Measurements from ENCODE around the gene YWHAQ.

The YWHAQ gene

GRCh38 chr2:9655441-9656269, 24.9 kb upstream of the YWHAQ start:
- peak; percentile 64 for DNase-seq (ENCODE audit: low spot score)

DNA sequence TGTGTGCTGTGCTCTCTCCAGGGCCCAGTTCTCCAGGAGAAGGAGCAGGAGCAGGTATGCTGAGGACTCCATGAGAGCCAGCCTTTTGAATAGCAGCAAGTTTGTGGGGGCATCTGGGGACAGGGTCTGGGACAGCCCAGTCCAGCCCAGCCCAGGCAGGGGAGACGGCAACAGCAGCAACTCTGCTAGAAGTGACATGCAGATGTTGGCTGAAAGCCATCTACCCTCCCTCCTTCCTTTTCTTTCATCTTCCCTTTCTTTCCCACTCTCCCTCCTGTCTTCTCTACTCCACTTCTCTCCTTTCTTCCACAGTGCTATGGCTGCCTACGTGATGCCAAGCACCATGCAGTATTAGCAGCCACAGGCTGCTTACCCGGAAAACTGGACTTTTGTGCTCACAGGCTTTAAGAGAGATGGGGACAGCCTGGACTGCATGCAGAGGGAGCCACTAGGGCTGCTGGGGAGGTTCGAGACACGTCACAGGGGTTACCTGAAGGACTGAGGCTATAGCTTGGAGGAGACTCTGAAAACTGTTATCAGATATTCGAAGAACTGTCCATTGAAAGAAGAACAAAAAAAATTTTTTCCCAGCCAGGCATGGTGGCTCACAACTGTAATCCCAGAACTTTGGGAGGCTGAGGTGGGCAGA, 23.8 kb upstream of the YWHAQ start:
- DNase-seq (ENCODE audit: low spot score) = no peak

GRCh38 chr2:9653485-9654271, 22.9 kb upstream of the YWHAQ start:
- no peak for DNase-seq (ENCODE audit: low spot score)

DNA sequence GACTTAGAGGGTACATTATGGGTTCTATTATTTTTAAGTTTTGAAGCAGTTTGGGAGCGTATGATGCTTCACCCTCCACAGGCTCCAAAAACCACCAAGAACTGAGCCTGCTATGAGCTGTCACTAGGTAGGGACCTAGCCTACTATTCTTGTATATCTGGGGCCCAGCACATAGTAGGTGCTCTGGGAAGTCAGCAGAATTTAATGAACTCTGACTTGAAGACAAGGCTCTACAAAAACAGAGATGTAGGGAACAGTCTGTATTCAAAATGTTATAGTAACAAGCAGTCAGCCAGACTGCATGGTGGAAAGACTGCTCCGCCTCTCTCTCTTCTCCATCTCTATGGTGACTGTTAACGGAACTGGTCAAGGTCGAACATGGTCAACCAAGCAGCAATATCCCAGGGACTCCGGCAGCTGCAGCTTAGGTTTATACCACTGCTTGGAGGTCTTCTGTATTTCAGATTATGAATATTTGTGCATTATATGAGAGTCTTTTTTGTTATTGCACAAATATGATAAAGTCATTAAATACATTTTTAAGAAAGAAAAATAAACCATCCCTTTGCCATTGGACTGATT, 22.2 kb upstream of the YWHAQ start:
- no peak for DNase-seq (ENCODE audit: low spot score)

DNA sequence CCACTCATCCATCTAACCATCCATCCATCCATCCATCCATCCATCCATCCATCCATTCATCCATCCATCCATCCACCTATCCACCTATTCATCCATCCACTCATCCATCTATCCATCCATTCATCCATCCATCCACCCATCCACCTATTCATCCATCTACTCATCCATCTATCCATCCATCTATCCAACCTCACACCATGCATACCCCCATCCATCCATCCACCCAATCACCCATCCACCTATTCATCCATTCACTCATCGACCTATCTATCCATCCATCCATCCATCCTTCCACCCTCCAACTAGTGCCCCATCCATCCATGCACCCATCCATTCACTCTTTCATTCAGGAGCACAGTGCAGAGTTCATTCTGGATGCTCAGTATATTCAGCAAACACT, 21.5 kb upstream of the YWHAQ start:
- no peak for DNase-seq (ENCODE audit: low spot score)

- DNase-seq (ENCODE audit: low spot score) = no peak
Measured at GRCh38 chr2:9650119-9650821, 19.5 kb upstream of the YWHAQ start.

DNA sequence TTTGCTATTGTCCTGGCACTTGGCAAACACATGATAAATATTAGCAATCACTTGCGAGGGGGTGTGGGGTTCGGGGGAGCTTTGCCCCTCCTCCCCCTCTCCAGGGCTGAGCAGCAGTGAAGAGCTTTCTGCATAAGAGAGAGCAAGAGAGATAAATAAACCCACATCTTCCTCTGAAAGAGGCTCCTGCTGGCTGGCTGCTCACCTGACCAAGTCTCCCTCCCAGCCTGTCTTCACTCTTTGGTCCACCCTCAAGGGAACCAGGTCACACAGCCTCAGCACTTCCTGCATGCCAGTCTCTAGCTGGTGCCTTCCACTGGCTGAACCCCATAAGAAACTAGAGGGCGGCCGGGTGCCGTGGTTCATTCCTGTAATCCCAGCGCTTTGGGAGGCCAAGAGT, 18.5 kb upstream of the YWHAQ start:
- no peak for DNase-seq (ENCODE audit: low spot score)

GRCh38 chr2:9648821-9649220, 18.0 kb upstream of the YWHAQ start:
- DNase-seq (ENCODE audit: low spot score) = no peak

- DNase-seq (ENCODE audit: low spot score) = no peak
Measured at GRCh38 chr2:9647884-9648283, 17.1 kb upstream of the YWHAQ start.

DNA sequence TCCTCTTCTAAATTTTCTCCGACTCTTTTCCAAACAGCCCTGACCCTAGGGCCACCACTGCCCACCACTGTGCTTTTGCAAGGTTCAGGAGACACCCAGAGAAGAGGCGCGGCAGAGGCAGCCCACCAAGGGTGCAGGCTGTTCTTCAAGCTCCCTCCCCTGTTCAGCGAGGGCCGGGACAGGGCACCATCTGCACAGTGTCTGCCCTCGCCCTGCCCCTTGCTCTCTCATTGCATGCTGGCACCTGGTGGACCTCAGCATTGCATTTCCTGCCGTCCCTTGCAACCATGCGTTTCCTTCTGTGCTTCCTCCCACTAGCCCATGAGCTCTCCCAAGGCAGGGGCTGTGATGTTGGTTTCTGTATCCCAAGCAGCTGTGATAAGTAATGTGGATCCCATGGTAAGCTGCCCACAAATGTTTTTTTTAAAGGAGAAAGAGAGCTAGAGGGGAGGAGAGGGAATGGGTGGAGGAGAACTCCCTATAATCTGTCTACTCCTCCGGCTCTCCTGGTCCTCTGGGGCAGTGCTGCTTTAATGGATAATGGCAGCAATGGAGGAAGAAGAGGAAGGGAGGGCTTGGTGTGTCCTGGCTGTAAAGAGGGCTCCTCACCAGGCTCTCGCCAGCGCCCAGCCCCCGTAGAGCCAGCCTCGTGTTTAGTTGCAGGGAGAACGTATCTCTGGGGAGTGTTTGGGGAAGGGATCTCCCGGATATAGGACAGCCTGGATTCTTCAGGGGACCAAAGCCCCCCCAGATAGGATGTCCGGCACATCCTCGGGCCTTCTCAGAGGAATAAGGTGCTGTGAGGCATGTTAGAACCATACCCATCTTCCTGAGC, 15.6 kb upstream of the YWHAQ start:
- DNase-seq (ENCODE audit: low spot score) = no peak

- no peak for DNase-seq (ENCODE audit: low spot score)
Measured at GRCh38 chr2:9644603-9645002, 13.8 kb upstream of the YWHAQ start.

- no peak for DNase-seq (ENCODE audit: low spot score)
Measured at GRCh38 chr2:9644021-9644420, 13.2 kb upstream of the YWHAQ start.

GRCh38 chr2:9641641-9642040, 10.8 kb upstream of the YWHAQ start:
- DNase-seq (ENCODE audit: low spot score) = peak; percentile 29

GRCh38 chr2:9640403-9641104, 9.8 kb upstream of the YWHAQ start:
- DNase-seq (ENCODE audit: low spot score) = no peak

GRCh38 chr2:9639740-9640343, 9.0 kb upstream of the YWHAQ start:
- DNase-seq (ENCODE audit: low spot score) = no peak

DNA sequence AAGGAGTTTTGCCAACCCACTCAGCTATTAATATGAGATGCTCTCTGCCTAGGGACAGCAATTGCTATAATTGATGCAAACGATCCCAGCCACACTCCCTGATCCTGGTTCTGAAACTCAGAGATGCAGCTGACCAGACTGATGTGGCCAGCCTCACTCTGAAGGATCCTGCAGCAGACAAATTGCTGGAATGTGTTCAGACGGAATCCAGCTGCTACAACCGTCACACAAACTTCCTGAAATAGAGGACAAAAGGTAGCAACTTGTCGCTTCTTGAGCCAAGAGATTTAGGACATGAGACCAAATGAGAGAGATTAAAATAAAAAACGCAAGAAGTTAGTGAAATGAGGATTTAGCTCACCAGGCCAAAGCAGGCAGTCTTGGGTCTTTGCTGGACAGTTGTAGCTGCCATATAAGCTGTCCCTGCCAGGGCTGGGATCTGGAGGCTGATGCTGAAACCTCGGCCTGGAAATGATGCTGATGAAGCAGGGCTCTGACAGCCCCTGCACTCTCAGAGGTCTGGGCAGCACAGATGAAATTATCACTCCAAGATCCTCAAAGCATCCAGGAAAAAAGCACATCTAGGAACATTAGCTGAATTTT, 8.3 kb upstream of the YWHAQ start:
- DNase-seq (ENCODE audit: low spot score) = no peak

- no peak for DNase-seq (ENCODE audit: low spot score)
Measured at GRCh38 chr2:9638532-9638931, 7.7 kb upstream of the YWHAQ start.

DNA sequence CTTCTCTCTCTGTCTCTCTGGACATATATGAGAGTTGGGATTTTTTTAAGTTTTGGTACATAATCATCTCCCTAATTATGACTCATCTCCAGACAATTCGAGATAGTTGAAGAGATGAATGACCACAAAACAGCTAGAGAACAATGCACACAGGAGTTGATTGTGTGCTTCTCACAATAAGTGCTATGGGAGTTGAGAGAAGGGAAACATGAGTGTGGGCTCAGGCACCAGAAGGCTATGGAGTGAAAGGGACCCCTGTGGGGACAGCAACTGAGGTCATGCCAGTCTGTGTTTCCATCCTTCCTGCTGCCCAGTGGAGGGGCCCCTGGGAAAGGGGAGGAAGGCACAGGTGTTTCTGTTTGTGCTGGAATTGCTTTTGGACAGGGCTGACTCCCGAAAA, 6.5 kb upstream of the YWHAQ start:
- no peak for DNase-seq (ENCODE audit: low spot score)

GRCh38 chr2:9634133-9634532, 3.3 kb upstream of the YWHAQ start:
- no peak for DNase-seq (ENCODE audit: low spot score)

Data from CD4-positive, alpha-beta T cell treated with Interleukin-2 at 100 ng/mL for 4 hours (primary cell).